RWPE1 (cell line): ENCODE measurements around the gene PI4KA.

Experiments used
- CTCF ChIA-PET: fragments of 350-600 bp; sonication (Branson Sonifier 250); formaldehyde crosslinking; extraction: SDS; loops from one replicate; lab custom pipeline; 2021; lab: Yijun Ruan, JAX
- POLR2A ChIA-PET: fragments of 400-600 bp; formaldehyde crosslinking; extraction: SDS; loops from one replicate; lab custom pipeline; 2020; ENCODE audit warnings: antibody characterized with exemption; ENCODE audit not compliant: low non-redundant PET; lab: Yijun Ruan, JAX
- DNase-seq: peaks from one replicate; pipeline ENCODE4 v3.0.0; 2012; ENCODE audit warnings: low spot score
- H3K27ac ChIP-seq: fragments of 450-650 bp; 2 replicates; pipeline ENCODE4 v1.5.1; 2017
- TF ChIP-seq, protein P1 (sequence below): fragments of 450-650 bp; conservative IDR thresholded peaks from 2 replicates; pipeline ENCODE4 v1.5.1; 2017; ENCODE audit warnings: low read depth, mild to moderate bottlenecking

The PI4KA gene

DNA sequence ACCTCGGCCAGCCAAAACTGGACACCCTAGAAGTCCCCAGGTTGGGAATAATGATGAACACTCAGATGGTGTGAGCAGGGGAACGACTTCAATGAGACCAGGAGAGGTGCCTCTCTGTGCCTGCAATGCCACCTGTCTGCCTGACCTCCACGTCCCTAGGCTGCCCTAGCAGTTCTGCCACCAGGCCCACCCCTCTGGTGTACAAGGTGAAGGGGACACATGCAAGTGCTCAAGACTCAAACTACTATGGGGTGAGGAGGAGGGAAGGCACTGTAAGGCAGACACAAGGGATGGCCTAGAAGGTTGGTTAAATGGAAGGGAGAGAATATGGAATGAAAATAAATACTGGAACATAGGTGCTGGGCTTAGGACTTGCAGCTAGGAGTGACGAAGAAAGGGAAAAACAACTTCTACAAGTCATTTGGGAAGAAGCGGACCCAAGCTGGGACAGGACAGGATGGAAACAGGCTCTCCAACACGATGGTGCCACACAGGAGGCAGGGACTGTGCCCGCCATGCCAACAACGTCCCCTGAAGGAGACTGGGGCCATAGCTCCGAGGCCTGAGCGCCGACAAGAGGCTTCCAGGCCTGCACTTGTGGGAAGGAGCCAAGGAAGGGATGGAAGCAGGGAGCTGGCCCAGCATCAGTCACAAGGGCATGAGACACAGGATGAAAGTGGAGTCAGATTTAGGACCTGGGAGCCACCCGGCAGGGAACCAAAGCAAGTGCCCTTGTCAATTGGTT is 66.2 kb downstream of the PI4KA start:
- ChIA-PET POLR2A (no interaction called here), CTCF (interaction anchor here (0.9 kb wide), 1 partner anchor 15 kb away, joined by 3 read pairs; no protein-coding TSS in a partner anchor)
- TF ChIP-seq, protein P1, sequence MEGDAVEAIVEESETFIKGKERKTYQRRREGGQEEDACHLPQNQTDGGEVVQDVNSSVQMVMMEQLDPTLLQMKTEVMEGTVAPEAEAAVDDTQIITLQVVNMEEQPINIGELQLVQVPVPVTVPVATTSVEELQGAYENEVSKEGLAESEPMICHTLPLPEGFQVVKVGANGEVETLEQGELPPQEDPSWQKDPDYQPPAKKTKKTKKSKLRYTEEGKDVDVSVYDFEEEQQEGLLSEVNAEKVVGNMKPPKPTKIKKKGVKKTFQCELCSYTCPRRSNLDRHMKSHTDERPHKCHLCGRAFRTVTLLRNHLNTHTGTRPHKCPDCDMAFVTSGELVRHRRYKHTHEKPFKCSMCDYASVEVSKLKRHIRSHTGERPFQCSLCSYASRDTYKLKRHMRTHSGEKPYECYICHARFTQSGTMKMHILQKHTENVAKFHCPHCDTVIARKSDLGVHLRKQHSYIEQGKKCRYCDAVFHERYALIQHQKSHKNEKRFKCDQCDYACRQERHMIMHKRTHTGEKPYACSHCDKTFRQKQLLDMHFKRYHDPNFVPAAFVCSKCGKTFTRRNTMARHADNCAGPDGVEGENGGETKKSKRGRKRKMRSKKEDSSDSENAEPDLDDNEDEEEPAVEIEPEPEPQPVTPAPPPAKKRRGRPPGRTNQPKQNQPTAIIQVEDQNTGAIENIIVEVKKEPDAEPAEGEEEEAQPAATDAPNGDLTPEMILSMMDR, result no peak
- H3K27ac ChIP-seq, result no peak overlapping the region
- DNase-seq, result no peak

DNA sequence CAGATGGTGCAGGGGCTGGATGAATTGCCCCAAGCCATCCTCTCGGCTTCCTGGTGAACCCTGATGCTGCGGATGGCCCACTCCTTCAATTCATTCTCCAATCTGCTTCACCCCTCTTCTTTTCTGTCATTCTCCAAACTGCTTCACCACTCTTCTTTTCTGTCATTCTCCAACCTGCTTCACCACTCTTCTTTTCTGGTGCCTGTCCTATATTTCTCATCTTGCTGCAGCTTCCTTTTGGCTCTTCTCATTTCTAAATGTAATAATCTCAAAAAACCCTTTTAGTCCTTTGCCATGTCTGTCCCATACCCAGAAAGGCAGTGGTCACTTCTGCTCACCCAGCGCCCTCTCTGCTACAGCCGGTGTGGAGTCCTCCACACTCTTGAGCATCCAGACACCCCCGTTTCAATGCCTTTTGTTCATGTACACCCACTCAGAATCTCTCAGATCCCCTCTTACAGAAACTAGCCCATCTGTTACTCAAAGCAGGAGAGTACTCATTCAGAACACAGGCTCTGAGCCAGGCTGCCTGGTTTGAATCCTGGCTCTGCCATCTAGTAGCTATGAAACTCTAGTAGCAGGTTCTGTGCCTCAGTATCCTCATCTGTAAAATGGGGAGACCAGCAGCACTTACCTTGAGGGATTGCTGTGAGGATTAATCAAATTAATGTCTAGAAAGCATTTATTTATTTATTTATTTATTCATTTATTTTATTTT is 69.8 kb downstream of the PI4KA start:
- ChIA-PET CTCF (no interaction called here), POLR2A (no interaction called here)

DNA sequence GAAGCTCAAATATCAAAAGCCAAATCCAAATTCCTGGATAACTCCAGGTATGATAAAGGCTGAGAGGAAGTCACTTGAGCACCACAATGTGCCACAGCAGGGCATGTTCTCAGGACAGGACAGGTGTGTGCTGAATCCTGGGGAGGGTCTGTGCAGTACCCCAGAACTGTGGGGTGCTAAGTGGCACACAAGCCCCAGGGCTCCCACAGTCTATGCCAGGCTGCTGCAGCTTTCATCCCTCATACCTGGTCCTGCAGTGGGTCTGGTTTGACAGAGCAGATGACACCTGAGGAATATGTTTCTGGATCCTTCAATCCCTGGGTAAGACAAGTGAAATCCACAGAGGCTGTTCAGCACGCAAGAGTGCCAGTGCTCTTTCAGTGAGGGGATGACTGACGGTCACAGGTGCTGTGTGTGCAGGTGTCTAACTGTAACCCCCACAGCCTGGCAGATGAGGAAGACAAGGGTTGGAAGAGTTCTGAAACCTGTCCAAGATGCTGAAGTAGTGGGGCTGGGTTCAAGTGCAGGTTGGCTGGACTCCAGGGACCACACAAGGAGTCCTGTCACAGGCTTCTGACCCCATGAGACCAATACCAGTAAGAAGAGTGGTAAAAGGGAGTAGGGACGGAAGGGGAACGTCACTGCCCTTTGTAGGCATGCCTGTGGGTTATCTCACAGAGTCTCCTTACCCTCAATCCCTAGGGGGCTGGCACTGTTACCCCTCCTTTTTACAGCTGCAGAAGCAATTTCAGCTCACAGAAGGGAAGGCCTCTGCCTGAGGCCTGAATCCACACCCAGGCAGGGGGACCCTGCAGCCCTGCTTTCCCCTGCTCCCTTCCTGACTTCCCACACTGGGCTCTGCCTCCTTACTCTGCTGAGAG is 70.6 kb downstream of the PI4KA start:
- TF ChIP-seq, protein P1, result no peak
- POLR2A ChIA-PET, result no interaction called here
- CTCF ChIA-PET, result no interaction called here
- DNase-seq, result no peak
- H3K27ac ChIP-seq, result no peak overlapping the region

More for the DNA sequence above, 69.8 kb downstream of the PI4KA start:
- H3K27ac ChIP-seq, result no peak overlapping the region
- TF ChIP-seq, protein P1, result no peak
- DNase-seq, result no peak

GRCh38 chr22:20787223-20787622 is 71.4 kb downstream of the PI4KA start:
- POLR2A ChIA-PET, result no interaction called here
- H3K27ac ChIP-seq, result no peak overlapping the region
- DNase-seq, result no peak
- CTCF ChIA-PET, result interaction anchor here (0.7 kb wide), 1 partner anchor 9 kb away, joined by 4 read pairs; no protein-coding TSS in a partner anchor
- TF ChIP-seq, protein P1, result no peak

DNA sequence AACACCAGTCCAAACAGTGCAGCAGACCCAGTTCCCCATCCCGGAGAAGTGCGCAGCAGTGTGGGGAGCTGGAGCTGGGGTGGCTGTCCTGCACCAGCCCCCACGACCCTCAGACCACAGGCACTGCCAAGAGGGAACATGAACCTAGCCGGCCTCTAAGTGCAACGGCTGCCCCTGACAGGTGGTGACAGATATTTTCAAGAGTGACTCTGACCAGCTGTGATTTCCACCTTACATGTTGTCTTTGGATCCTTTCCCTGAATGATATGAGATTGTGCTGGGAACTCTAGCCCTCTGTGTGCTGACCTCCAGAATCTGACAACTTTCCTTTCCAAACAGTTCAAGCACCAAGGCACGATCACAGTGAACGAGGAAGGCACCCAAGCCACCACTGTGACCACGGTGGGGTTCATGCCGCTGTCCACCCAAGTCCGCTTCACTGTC is 72.1 kb downstream of the PI4KA start:
- TF ChIP-seq, protein P1, result no peak
- POLR2A ChIA-PET, result no interaction called here
- H3K27ac ChIP-seq, result no peak overlapping the region
- CTCF ChIA-PET, result interaction anchor here (0.7 kb wide), 1 partner anchor 9 kb away, joined by 4 read pairs; no protein-coding TSS in a partner anchor
- DNase-seq, result no peak

- POLR2A ChIA-PET, result no interaction called here
- DNase-seq, result no peak
- TF ChIP-seq, protein P1, result no peak
- no peak overlapping the region for H3K27ac ChIP-seq
- CTCF ChIA-PET, result no interaction called here
These were observed 72.6 kb downstream of the PI4KA start for GRCh38 chr22:20786048-20786447.
